Skeletal muscle satellite cell (primary cell): ENCODE results near the gene LY86.

Experiments used
- H3K27me3 ChIP-seq: 2 replicates; pipeline ENCODE4 v1.7.0; 2013; ENCODE audit warnings: low read length; ENCODE audit not compliant: control insufficient read depth, insufficient read depth
- H3K36me3 ChIP-seq: 2 replicates; pipeline ENCODE4 v1.7.0; 2013; ENCODE audit warnings: mild to moderate bottlenecking, control low read depth, low read length; ENCODE audit not compliant: insufficient read depth
- H3K4me1 ChIP-seq: 2 replicates; pipeline ENCODE4 v1.7.0; 2013; ENCODE audit warnings: low read length; ENCODE audit not compliant: control insufficient read depth, insufficient read depth
- H3K4me2 ChIP-seq: 2 replicates; pipeline ENCODE4 v1.7.0; 2013; ENCODE audit warnings: mild to moderate bottlenecking, low read length
- H3K4me3 ChIP-seq: 2 replicates; pipeline ENCODE4 v1.7.0; 2013; ENCODE audit warnings: low read length
- H3K9ac ChIP-seq: 2 replicates; pipeline ENCODE4 v1.7.0; 2013; ENCODE audit warnings: mild to moderate bottlenecking, low read depth, low read length, moderate library complexity
- H3K9me3 ChIP-seq: replicated peaks from 2 replicates; pipeline ENCODE4 v1.7.0; 2013; ENCODE audit warnings: mild to moderate bottlenecking, control low read depth, low read length

The LY86 gene

DNA sequence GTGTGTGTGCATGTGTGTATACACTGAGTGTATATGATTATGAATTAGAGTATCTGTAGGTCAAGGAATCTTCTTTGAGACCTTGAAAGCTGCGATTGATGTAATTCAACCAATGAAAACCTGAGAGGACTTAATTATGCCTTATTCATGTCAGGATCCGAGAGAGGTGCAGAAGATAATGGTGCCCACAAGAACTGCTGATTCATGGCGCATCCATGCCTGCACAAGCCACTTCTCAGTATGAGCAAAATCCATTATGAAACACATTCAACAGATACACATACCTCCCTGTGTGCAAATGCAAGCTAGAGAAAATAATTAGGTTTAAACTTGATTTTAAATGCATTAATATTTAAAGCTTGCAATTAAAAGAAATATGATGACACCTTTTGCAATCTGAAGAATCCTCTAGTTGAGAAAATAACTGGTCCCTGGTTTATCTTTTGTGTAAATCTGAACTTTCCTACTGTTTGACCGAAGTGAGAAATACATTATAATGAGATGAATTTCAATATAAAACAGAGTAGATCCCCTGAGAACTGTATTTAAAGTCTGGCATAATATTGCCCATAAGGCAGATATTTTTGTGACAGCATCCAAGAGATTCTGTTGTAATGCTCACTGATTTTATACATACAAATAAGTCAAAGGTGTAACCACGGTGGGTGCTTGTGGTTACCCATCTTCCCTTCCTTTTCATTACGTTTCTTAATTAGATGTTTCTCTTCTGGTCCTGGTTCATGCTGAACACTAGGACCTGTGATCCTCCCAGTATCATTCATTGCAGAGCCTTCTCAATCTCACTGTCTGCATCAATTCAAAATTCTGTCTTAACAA, 45.6 kb downstream of the LY86 start:
- no peaks in the 10 kb centered on the region for H3K27me3 ChIP-seq
- no peaks in the 10 kb centered on the region for H3K9me3 ChIP-seq
- no peak overlapping the region for H3K4me3 ChIP-seq
- H3K9ac ChIP-seq, result no peak overlapping the region
- H3K4me1 ChIP-seq, result no peaks in the 10 kb centered on the region
- no peaks in the 10 kb centered on the region for H3K36me3 ChIP-seq
- no peak overlapping the region for H3K4me2 ChIP-seq

DNA sequence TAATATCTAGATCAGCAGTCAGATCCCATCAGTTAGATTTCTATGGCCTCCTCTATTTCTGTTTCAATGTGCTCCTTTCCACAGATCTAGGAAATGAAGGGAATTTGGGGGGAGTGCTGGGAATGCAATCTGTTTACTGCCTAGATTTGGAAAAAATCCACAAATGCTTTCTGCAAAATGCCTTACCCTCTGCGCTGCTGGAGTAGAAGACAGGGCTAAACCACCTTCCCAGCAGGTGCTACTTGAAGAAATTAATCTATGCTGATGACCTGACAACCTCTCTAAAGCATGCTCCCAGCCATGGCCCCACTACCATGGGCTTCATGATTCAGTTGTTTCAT, 46.2 kb downstream of the LY86 start:
- no peak overlapping the region for H3K4me2 ChIP-seq
- H3K27me3 ChIP-seq, result no peaks in the 10 kb centered on the region
- no peaks in the 10 kb centered on the region for H3K9me3 ChIP-seq
- no peak overlapping the region for H3K4me3 ChIP-seq
- H3K4me1 ChIP-seq, result no peaks in the 10 kb centered on the region
- no peaks in the 10 kb centered on the region for H3K36me3 ChIP-seq
- H3K9ac ChIP-seq, result no peak overlapping the region

DNA sequence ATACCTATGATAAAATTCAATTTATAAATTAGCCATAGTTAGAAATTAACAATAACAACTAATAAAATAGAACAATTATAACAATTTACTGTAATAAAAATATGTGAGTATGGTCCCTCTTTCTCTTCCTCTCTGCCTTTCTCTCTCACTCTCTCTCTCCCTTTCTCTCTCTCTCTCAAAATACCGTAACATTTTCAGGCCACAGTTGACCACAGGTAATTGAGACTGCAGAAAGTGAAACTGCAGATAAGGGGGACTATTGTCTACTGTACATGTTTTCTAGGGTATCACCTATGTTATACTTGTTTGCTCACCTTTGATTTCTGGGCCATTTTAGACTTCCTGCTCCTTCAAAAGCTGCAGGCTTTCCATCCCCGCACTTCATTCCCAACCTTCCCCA, 46.8 kb downstream of the LY86 start:
- H3K36me3 ChIP-seq, result no peaks in the 10 kb centered on the region
- H3K4me3 ChIP-seq, result no peak overlapping the region
- H3K27me3 ChIP-seq, result no peaks in the 10 kb centered on the region
- H3K9ac ChIP-seq, result no peak overlapping the region
- H3K4me1 ChIP-seq, result no peaks in the 10 kb centered on the region
- H3K9me3 ChIP-seq, result no peaks in the 10 kb centered on the region
- H3K4me2 ChIP-seq, result no peak overlapping the region

DNA sequence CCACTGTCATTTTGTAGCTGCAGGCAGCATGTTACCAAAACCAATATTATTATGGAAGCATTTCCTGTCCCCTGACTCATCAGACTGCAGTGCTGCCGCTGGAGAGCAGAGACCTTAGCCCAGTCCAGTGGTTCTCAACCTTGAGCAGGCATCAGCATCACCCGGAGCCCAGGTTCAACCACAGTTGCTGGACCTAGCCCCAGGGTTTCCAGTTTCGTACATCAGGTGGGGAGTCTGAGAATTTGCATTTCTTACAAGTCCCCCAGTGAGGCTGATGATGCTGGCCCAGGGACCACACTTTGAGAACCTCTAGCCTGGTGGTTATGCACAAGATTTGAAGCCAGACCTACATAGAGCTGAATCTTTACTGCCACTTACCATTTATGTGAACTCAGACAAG, 47.3 kb downstream of the LY86 start:
- no peak overlapping the region for H3K9ac ChIP-seq
- H3K4me2 ChIP-seq, result no peak overlapping the region
- no peaks in the 10 kb centered on the region for H3K4me1 ChIP-seq
- H3K9me3 ChIP-seq, result no peaks in the 10 kb centered on the region
- H3K36me3 ChIP-seq, result no peaks in the 10 kb centered on the region
- no peaks in the 10 kb centered on the region for H3K27me3 ChIP-seq
- H3K4me3 ChIP-seq, result no peak overlapping the region

DNA sequence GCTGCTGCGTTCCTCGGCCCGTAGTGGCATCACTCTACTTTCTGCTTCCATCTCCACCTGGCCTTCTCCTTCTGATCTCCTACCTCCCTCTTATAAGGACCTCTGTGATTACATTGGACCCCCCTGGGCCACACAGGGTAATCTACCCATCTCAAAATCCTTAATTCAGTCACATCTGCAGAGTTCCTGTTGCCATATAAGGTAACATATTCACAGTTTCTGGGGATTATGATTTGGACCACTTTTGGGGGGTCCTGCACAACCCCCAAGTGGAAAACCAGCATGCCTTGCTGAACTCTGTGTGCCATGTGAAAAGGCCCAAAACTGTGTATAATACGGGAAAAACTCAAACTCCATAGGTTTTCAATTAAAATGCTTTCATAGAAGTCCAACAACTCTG, 51.1 kb downstream of the LY86 start:
- Histone ChIP-seq H3K9me3 (no peaks in the 10 kb centered on the region), H3K9ac (no peak overlapping the region), H3K27me3 (peaks cover 8% of the 10 kb centered on the region), H3K4me2 (no peak overlapping the region), H3K4me1 (no peaks in the 10 kb centered on the region), H3K36me3 (no peaks in the 10 kb centered on the region), H3K4me3 (no peak overlapping the region)

DNA sequence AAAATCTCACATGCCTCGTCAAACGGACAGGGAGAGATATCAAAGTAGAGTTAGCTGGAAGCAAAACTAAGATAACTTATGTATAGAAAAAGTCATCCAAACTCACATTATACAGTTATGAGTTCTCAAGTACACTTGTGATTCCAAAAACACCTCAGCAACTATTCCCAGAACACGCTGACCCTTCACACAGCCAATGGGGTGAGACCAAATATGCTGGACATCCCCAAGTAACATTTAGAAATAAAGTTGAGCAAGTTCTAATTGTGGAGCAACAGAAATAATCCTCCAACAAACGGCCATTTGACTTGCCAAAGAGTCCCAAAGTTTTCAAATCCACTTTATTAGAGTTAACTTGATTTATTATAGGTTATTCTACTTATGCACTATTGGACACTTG, 52.4 kb downstream of the LY86 start:
- no peaks in the 10 kb centered on the region for H3K4me1 ChIP-seq
- no peak overlapping the region for H3K4me3 ChIP-seq
- peaks cover 8% of the 10 kb centered on the region for H3K27me3 ChIP-seq
- H3K9me3 ChIP-seq, result no peaks in the 10 kb centered on the region
- H3K4me2 ChIP-seq, result no peak overlapping the region
- H3K36me3 ChIP-seq, result no peaks in the 10 kb centered on the region
- H3K9ac ChIP-seq, result no peak overlapping the region

DNA sequence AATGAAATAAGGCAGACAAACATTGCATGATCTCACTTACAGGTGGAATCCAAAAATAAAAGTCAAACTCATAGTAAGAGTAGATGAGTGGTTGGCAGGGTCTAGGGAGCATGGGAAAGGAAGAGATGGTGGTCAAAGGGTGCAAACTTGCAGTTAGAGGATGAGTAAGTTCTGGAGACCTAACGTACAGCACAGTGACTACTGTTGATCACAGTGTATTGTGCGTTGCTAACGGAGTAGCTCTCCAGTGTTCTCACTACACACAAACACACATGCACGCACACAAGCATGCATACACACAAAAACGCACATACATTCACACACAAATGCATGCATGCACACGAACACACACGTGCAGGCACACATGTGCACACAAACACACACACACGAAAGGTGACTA, 54.9 kb downstream of the LY86 start:
- peaks cover 8% of the 10 kb centered on the region for H3K27me3 ChIP-seq
- no peak overlapping the region for H3K4me3 ChIP-seq
- no peak overlapping the region for H3K4me2 ChIP-seq
- no peak overlapping the region for H3K9ac ChIP-seq
- no peaks in the 10 kb centered on the region for H3K4me1 ChIP-seq
- H3K9me3 ChIP-seq, result no peaks in the 10 kb centered on the region
- no peaks in the 10 kb centered on the region for H3K36me3 ChIP-seq

DNA sequence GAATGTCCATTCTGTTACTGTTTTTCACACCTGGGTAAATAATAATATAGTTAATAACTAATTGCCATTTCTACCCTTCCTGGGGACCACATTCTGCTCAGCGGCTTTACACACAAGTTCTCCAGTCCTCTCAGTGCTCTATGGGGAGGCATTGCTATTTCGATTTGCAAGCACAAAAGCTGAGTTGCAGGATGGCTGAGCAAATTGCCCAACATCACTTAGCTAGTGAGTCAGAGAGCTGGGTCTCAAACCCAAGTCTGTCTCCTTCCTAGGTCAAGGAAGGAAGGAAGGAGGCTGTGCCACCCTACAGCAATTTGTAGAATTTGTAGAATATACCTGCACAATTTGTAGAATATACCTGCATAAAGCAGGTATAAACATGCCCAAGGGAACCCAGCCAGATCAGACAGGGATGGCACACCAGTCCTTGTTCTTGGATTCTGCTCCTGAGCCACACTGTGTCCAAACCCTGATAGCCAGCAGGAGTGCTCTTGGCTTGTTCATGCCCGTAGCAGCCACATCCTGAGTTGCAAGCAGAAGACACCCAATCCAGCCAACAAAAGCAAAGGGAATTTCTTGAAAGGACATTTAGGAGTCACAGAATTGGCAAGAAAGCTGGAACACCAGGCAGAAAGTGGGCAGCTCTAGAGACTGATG, 56.9 kb downstream of the LY86 start:
- Histone ChIP-seq H3K9me3 (no peaks in the 10 kb centered on the region), H3K4me2 (no peak overlapping the region), H3K36me3 (no peaks in the 10 kb centered on the region), H3K4me1 (no peaks in the 10 kb centered on the region), H3K4me3 (no peak overlapping the region), H3K9ac (no peak overlapping the region), H3K27me3 (peaks cover 8% of the 10 kb centered on the region)

DNA sequence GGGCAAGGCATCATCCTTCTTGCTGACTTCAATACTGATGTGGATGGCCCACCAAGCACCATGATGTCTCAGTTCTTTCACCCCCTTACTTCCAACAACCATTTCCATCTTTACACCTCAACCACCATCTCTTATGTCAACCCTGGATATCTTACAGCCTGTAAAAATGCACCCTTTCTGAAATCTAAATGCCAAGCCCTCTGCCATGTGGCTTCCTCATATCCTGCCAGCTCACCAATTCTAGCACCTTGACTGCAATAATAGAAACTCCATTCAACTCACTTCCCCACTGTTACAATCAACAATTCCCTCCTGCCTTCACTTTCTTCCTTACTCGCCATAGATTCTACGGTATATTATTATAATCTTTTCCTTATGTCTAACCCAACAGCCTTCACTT, 57.9 kb downstream of the LY86 start:
- Histone ChIP-seq H3K9me3 (no peaks in the 10 kb centered on the region), H3K4me1 (no peaks in the 10 kb centered on the region), H3K4me2 (no peak overlapping the region), H3K9ac (no peak overlapping the region), H3K36me3 (no peaks in the 10 kb centered on the region), H3K27me3 (peaks cover 8% of the 10 kb centered on the region), H3K4me3 (no peak overlapping the region)

DNA sequence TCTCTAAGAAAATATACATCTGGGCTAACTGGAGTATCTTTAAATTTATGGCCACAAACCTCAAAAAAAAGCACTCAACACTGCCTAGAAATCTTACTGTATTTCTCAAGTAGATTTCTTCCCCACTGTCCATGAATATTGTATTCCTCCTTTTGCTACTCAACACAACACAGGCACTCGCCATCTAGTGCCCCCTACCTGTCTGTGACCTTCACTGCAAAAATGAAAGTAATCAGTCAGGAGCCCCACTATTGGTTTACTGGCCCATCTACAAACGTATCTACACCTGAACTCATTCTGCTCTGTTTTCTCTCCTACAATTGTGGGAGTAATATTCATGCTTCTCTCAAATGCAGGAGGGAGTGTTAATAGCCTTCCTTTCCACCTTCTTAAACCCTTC, 58.3 kb downstream of the LY86 start:
- Histone ChIP-seq H3K36me3 (no peaks in the 10 kb centered on the region), H3K4me2 (no peak overlapping the region)

DNA sequence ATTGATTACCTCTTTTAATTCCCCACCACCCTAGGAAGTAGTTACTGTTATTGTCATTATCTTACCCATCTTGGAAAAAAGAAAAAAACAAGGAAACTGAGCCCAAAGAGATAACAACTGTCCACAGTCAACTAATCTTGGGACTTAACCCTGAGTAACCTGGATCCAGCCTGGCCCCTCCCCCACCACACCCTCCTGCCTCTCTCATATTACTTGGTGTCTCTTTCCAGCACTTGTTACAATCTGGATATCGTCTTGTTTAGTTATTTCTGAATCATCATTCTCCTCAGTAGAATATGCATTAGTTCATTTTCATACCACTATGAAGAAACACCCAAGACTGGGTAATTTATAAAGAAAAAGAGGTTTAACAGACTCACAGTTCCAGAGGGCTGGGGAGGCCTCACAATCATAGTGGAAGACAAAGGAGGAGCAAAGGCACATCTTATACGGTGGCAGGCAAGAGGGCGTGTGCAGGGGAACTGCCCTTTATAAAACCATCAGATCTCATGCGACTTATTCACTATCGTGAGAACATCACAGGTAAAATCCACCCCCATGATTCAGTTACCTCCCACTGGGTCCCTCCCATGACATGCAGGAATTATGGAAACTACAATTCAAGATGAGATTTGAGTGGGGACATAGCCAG, 60.3 kb downstream of the LY86 start:
- Histone ChIP-seq H3K9ac (no peak overlapping the region), H3K27me3 (no peaks in the 10 kb centered on the region), H3K4me2 (no peak overlapping the region), H3K4me1 (no peaks in the 10 kb centered on the region), H3K9me3 (no peaks in the 10 kb centered on the region), H3K4me3 (no peak overlapping the region), H3K36me3 (no peaks in the 10 kb centered on the region)

More for the DNA sequence above, 58.3 kb downstream of the LY86 start:
- H3K9ac ChIP-seq, result no peak overlapping the region
- H3K4me3 ChIP-seq, result no peak overlapping the region
- peaks cover 8% of the 10 kb centered on the region for H3K27me3 ChIP-seq
- no peaks in the 10 kb centered on the region for H3K9me3 ChIP-seq
- no peaks in the 10 kb centered on the region for H3K4me1 ChIP-seq
